ENCODE data around the gene MLN.

MLN gene

DNA sequence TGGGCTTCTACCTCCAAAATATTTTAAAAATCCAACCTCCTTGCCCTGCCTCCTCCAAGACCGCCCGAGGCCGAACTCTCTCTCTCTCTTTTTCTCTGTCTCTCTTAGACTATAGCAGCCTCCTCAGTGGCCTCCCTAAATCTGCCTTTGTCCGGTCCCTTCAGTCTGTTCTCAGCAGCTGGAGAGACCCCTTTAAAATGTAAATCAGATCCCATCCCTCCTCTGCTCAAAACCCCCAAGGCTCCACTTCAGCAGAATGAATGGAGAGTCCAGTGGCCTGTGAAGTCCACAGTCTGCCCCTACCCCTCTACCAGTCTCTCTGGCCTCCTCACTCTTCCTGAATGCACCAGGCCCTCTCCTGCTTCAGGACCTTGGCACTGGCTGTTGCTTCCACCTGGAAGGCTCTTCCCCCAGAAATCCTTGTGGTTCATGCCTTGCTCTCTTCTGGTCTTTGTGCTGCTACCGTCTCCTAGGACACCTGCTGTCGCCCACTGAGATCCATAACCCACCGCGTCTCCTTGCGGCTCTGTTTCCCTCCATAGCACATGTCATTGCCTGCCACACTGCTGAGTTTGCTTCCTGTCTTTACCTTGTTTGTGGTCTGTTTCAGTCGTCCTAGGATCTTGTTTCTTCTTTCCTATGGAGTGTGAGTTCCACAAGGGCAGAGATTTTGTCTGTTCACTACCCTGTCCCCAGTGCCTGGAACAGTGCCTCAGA is 6.0 kb downstream of the MLN start:
- no peak for DNase-seq
- intact Hi-C loops (cut with DNase I): no loop called here

DNA sequence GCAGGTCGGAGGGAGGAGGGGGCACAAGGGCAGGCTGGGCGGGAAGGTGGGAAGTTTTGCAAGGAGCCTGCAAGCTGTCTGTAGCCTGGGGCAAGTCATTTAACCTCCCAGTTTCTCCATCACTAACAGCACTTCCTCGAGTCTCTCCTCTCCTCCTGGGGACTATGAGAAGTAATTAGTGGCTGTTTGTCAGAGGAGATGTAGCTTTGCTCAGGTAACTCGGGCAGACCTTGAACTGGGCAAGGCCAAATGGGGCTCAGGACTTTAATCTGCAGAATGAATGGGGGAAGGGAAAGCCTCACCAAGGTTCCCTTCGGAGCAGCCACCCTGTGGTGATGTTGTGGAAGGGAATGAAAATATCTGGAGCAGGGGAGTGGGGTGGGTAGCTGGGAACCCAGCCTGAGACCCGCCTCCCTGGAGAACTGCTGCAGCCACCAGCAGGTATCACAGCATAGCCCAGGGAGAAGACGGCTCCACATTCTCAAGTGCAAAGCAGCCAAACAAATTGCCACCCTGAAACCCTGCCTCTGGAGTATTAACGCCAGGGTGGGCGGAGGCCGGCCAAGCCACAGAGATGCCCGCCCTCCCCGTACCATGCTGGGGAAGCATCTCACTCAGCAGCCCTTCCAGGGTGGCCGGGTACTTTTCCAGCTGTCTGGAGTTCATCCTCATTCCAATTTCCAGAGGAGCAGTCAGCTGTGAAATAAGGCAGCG is 8.7 kb downstream of the MLN start:
- no peak for DNase-seq
- intact Hi-C loops (cut with DNase I): no loop called here

- intact Hi-C loops (cut with DNase I): no loop called here
Measured at GRCh38 chr6:33792981-33793380, 10.8 kb downstream of the MLN start.

GRCh38 chr6:33791620-33792019 is 12.2 kb downstream of the MLN start:
- no peak for DNase-seq
- intact Hi-C loops (cut with DNase I): no loop called here

More at GRCh38 chr6:33792981-33793380, 10.8 kb downstream of the MLN start:
- DNase-seq: no peak

- intact Hi-C loops (cut with DNase I): no loop called here
Measured at GRCh38 chr6:33790910-33791309, 12.9 kb downstream of the MLN start.

DNA sequence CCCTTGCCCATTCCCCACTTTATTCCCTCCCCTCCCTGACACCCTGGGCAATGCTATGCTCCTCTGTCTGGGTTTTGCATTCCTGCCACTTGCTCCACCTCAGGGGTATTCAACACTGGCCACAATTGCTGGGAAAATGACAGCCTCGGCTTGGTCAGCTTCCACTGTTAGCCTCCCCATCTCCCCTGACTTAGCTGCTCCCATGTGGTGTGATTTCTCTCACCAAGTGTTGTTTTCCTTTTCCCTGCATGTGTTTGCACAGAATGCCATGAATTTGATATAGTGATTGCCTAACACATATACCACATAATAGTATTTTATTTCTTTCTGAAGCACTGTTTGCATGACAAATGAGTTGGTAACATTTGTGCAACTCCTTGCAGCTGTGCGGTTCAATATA is 13.4 kb downstream of the MLN start:
- intact Hi-C loops (cut with DNase I): no loop called here
- no peak for DNase-seq

More at GRCh38 chr6:33790910-33791309, 12.9 kb downstream of the MLN start:
- DNase-seq: no peak

GRCh38 chr6:33789550-33789895 is 14.3 kb downstream of the MLN start:
- intact Hi-C loops (cut with DNase I): no loop called here
- DNase-seq: peak in 2 of 42 donors; percentile 4 to 27

DNA sequence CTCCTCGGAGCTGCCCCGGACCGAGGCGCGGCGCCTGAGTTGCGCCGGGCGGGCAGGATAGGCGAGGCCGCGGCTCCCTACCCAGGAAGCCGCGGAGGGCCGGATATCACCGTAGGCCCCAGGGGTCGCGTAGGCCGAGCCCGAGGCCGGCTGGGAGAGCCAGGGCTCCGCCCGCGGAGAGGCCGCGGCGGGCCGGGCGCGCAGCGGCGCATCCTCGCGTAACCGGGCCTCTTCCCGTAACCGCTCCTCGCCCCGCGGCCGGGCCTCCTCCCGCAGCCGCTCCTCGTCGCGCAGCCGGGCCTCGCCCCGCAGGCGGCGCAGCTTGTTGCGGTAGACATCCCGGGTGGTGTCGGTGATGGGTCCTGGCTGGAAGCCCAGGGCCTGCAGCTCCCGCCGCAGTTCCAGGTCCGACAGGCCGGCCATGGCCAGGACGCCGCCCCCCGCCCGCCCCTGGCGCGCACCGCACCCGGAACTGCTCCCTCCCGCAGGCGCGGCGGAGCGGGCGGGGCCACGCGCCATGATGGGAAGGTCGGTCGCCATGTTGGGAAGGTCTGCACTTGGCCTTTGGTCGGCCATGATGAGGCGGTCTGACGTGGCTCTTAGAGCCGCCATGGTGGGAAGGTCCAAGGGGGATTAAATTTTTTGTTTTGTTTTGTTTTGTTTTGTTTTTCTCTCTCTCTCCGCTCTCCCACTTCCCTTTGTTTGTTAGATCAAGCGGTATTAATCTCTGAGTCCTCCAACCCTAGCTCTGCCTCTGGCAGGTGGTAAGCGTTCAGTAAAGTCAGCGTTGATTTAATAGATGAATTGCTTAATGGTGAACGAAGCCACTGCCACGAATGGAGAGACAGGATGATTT is 14.9 kb downstream of the MLN start, which contains the start of gene LEMD2:
LEMD2 (minus strand) TSS at position 437 of the 856 bp plus-strand sequence; CDS start at position 423, 14 bp downstream.
- intact Hi-C loops (cut with DNase I): no loop called here

GRCh38 chr6:33787954-33788693 is 15.7 kb downstream of the MLN start:
- intact Hi-C loops (cut with DNase I): no loop called here
- peak; percentile 27 to 84 (median 70) for DNase-seq

More for the DNA sequence above, 14.9 kb downstream of the MLN start, which contains the start of gene LEMD2:
- DNase-seq: peak; percentile 80 to 97 (median 95)

DNA sequence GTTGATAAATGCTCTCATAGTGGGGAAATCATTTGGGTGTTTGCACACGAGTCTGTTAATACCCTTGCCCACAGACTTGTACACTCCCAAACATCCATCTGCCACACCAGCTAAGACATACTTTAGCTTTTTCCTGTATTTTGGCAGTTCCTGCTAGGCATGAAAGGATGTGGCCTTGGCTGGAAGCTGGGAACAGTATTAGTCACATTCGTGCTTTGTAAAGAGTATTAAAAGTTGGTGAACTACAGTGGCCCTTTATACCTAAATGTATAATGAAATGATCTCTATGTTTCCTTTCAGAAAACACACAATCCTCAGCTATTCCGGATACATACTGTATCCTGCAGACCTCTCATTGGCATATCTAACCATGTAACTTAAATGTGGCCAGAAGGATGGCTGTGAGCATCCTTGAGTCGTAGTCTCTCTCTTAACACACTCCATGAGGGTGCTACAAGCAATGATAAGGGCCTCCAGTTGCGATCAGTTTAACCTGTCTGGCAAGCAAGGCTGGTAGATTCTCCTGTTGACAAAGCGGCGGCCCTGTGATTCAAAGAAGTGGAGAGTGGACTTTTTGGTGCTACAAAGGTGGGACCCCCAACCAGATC is 16.4 kb downstream of the MLN start:
- intact Hi-C loops (cut with DNase I): no loop called here

GRCh38 chr6:33786736-33787135 is 17.1 kb downstream of the MLN start:
- intact Hi-C loops (cut with DNase I): no loop called here
- no peak for DNase-seq

More for the DNA sequence above, 16.4 kb downstream of the MLN start:
- no peak for DNase-seq

- no peak for DNase-seq
- intact Hi-C loops (cut with DNase I): no loop called here
Measured at GRCh38 chr6:33785778-33786177, 18.0 kb downstream of the MLN start.

DNA sequence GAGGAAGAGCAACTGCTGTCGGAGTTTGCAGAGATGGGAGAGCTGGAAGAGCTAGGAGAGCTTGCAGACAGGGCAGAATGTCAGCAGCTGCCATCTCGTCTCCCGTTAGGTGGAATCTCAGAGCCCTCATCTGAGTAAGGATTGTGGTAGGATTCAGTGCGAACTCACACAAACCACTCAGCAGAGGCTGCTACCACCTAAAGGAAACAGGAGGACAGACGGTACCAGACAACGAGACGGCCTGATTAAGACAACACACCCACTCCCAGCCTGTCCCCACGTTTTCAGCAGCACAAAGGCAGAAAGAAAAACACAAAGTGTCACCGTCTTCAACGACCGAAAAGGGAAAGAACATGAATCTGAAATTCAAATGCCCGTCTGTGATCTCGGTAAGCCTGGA is 19.0 kb downstream of the MLN start:
- DNase-seq: peak in 10 of 42 donors; percentile 16 to 51 (median 34)
- intact Hi-C loops (cut with DNase I): no loop called here

GRCh38 chr6:33783781-33784520 is 19.9 kb downstream of the MLN start:
- intact Hi-C loops (cut with DNase I): no loop called here
- DNase-seq: no peak

DNA sequence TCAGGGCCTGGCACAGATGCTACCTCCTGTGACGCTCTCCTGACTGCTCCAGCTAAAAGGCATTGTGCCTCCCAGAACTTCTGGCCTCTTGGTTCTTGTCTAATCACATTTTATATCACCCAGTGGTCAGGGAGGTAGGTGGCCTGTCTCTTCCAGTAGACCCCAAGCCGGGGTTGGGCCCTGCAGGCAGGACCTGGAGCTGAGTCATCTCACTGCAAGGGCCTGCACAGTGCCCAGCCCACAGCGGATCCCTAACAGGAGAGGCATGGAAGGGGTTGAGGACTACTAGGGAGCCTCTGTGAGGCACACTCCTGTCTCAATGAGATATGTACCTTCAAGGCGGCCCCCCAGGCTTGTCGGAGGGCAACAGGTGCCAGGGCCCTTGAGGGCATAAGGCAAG is 21.2 kb downstream of the MLN start:
- DNase-seq: no peak
- intact Hi-C loops (cut with DNase I): no loop called here

- no peak for DNase-seq
- intact Hi-C loops (cut with DNase I): no loop called here
Measured at GRCh38 chr6:33781131-33781975, 22.4 kb downstream of the MLN start.

GRCh38 chr6:33779895-33780294 is 23.9 kb downstream of the MLN start:
- intact Hi-C loops (cut with DNase I): no loop called here

More at GRCh38 chr6:33779895-33780294, 23.9 kb downstream of the MLN start:
- no peak for DNase-seq

Measured in head of caudate nucleus (tissue), 42 donors.